Trophoblast cell (in vitro differentiated cells and primary cell): ENCODE data around the gene EEF1A2.

Experiments
- DNase-seq, 2 donors: peaks; one replicate each; pipeline ENCODE4 v3.0.0-alpha.2; 2016
- H2AFZ ChIP-seq: 2 replicates; pipeline ENCODE4 v1.6.1; 2013; ENCODE audit warnings: low read length, moderate library complexity, mild to moderate bottlenecking; ENCODE audit not compliant: insufficient read depth, poor library complexity
- H2AK5ac ChIP-seq: 2 replicates; pipeline ENCODE4 v1.6.1; 2013; ENCODE audit warnings: mild to moderate bottlenecking, low read length
- H2BK120ac ChIP-seq: 2 replicates; pipeline ENCODE4 v1.6.1; 2013; ENCODE audit warnings: low read length, mild to moderate bottlenecking, moderate library complexity; ENCODE audit not compliant: insufficient read depth, poor library complexity
- H2BK12ac ChIP-seq: 2 replicates; pipeline ENCODE4 v1.6.1; 2013; ENCODE audit warnings: mild to moderate bottlenecking, low read length, moderate library complexity
- H2BK5ac ChIP-seq: 2 replicates; pipeline ENCODE4 v1.6.1; 2013; ENCODE audit warnings: low read length, low read depth, moderate library complexity, mild to moderate bottlenecking; ENCODE audit not compliant: poor library complexity
- H3K14ac ChIP-seq: 2 replicates; pipeline ENCODE4 v1.6.1; 2013; ENCODE audit warnings: mild to moderate bottlenecking, low read length
- H3K18ac ChIP-seq: 2 replicates; pipeline ENCODE4 v1.6.1; 2013; ENCODE audit warnings: mild to moderate bottlenecking, low read length
- H3K23ac ChIP-seq: 2 replicates; pipeline ENCODE4 v1.6.1; 2013; ENCODE audit warnings: low read length
- H3K27ac ChIP-seq: 2 replicates; pipeline ENCODE4 v1.5.1; 2013; ENCODE audit warnings: low read depth, mild to moderate bottlenecking, inconsistent platforms, low read length, moderate library complexity
- H3K27me3 ChIP-seq: 2 replicates; pipeline ENCODE4 v1.6.1; 2013; ENCODE audit warnings: inconsistent platforms, mild to moderate bottlenecking, low read length, moderate library complexity; ENCODE audit not compliant: insufficient read depth
- H3K36me3 ChIP-seq, 2 experiments: 1 replicate in 1 of 2; 2 replicates in 1 of 2; pipeline ENCODE4 v1.6.1; 2013; ENCODE audit warnings: low read length in 2 of 2, mild to moderate bottlenecking in 2 of 2, moderate library complexity in 1 of 2; ENCODE audit not compliant: insufficient read depth in 2 of 2, control insufficient read depth in 1 of 2
- H3K4ac ChIP-seq: 2 replicates; pipeline ENCODE4 v1.6.1; 2013; ENCODE audit warnings: low read depth, mild to moderate bottlenecking, low read length, moderate library complexity
- H3K4me1 ChIP-seq, 2 experiments: 1 replicate in 1 of 2; 2 replicates in 1 of 2; pipeline ENCODE4 v1.6.1; 2013; ENCODE audit warnings: low read length in 2 of 2, mild to moderate bottlenecking in 2 of 2, moderate library complexity in 1 of 2; ENCODE audit not compliant: insufficient read depth in 2 of 2, control insufficient read depth in 1 of 2
- H3K4me2 ChIP-seq: 2 replicates; pipeline ENCODE4 v1.6.1; 2013; ENCODE audit warnings: inconsistent platforms, mild to moderate bottlenecking, low read length, moderate library complexity
- H3K4me3 ChIP-seq: 2 replicates; pipeline ENCODE4 v1.5.1; 2013; ENCODE audit warnings: mild to moderate bottlenecking, low read depth, low read length, inconsistent platforms
- H3K79me1 ChIP-seq: one replicate; pipeline ENCODE4 v1.6.1; 2013; ENCODE audit warnings: low read length
- H3K79me2 ChIP-seq: 2 replicates; pipeline ENCODE4 v1.6.1; 2013; ENCODE audit warnings: low read length, mild to moderate bottlenecking; ENCODE audit not compliant: control insufficient read depth, insufficient read depth, poor library complexity
- H3K9ac ChIP-seq: 2 replicates; pipeline ENCODE4 v1.6.1; 2013; ENCODE audit warnings: mild to moderate bottlenecking, low read length
- H3K9me3 ChIP-seq: 2 replicates; pipeline ENCODE4 v1.6.1; 2013; ENCODE audit warnings: low read depth, mild to moderate bottlenecking, control low read depth, inconsistent platforms, low read length; ENCODE audit not compliant: insufficient read depth
- H4K12ac ChIP-seq: 2 replicates; pipeline ENCODE4 v1.6.1; 2013; ENCODE audit warnings: low read depth, mild to moderate bottlenecking, low read length, moderate library complexity
- H4K8ac ChIP-seq: 2 replicates; pipeline ENCODE4 v1.6.1; 2013; ENCODE audit warnings: low read depth, mild to moderate bottlenecking, low read length, moderate library complexity
- H4K91ac ChIP-seq: one replicate; pipeline ENCODE4 v1.6.1; 2013; ENCODE audit warnings: low read depth, mild to moderate bottlenecking, low read length, moderate library complexity
- WGBS: extraction: QIAGEN DNeasy Blood & Tissue Kit; methylation state at CpG from one replicate; pipeline ENCODE4 v1.1.7; 2013; ENCODE audit warnings: missing lambda C conversion rate; ENCODE audit not compliant: insufficient read length, insufficient coverage; ENCODE audit errors: extremely low coverage; 5-methylcytosine and 5-hydroxymethylcytosine counted together

Gene EEF1A2

GRCh38 chr20:63546256-63546955, 47.5 kb upstream of the EEF1A2 start:
- H3K79me1 ChIP-seq = no peaks in the 10 kb centered on the region

GRCh38 chr20:63545814-63546213, 46.9 kb upstream of the EEF1A2 start:
- no peak overlapping the region for H2BK5ac ChIP-seq
- DNase-seq = no peak
- no peak overlapping the region for H3K18ac ChIP-seq
- H3K4me2 ChIP-seq = no peak overlapping the region
- no peak overlapping the region for H3K4me3 ChIP-seq
- H3K4me1 ChIP-seq = peaks cover 0 to 3% of the 10 kb centered on the region in 2 experiments
- no peak overlapping the region for H3K14ac ChIP-seq
- H3K36me3 ChIP-seq = no peaks in the 10 kb centered on the region
- no peak overlapping the region for H3K9ac ChIP-seq
- no peak overlapping the region for H3K4ac ChIP-seq
- H3K27me3 ChIP-seq = no peaks in the 10 kb centered on the region
- no peak overlapping the region for H3K27ac ChIP-seq
- no peak overlapping the region for H4K91ac ChIP-seq
- H3K79me1 ChIP-seq = no peaks in the 10 kb centered on the region
- H4K8ac ChIP-seq = no peak overlapping the region
- WGBS = no CpG with 5 or more reads among the region's 6 CpGs
- H2BK12ac ChIP-seq = no peak overlapping the region
- H2BK120ac ChIP-seq = no peak overlapping the region
- no peak overlapping the region for H4K12ac ChIP-seq
- H3K9me3 ChIP-seq = no peaks in the 10 kb centered on the region
- no peaks in the 10 kb centered on the region for H3K79me2 ChIP-seq
- H2AK5ac ChIP-seq = no peak overlapping the region
- H2AFZ ChIP-seq = no peak overlapping the region
- H3K23ac ChIP-seq = no peak overlapping the region

More at GRCh38 chr20:63546256-63546955, 47.5 kb upstream of the EEF1A2 start:
- H3K27ac ChIP-seq = no peak overlapping the region
- no peak overlapping the region for H2AK5ac ChIP-seq
- H3K23ac ChIP-seq = no peak overlapping the region
- no peak for DNase-seq
- no peak overlapping the region for H3K4me3 ChIP-seq
- H3K27me3 ChIP-seq = no peaks in the 10 kb centered on the region
- H2BK5ac ChIP-seq = no peak overlapping the region
- H3K18ac ChIP-seq = no peak overlapping the region
- no peak overlapping the region for H3K4me2 ChIP-seq
- no peaks in the 10 kb centered on the region for H3K79me2 ChIP-seq
- no peak overlapping the region for H2AFZ ChIP-seq
- H4K91ac ChIP-seq = no peak overlapping the region
- H3K4me1 ChIP-seq = peaks cover 0 to 3% of the 10 kb centered on the region in 2 experiments
- no peak overlapping the region for H3K14ac ChIP-seq
- H2BK12ac ChIP-seq = no peak overlapping the region
- H3K9ac ChIP-seq = no peak overlapping the region
- no peak overlapping the region for H4K8ac ChIP-seq
- no peaks in the 10 kb centered on the region for H3K9me3 ChIP-seq
- WGBS = no CpG with 5 or more reads among the region's 20 CpGs
- H3K4ac ChIP-seq = no peak overlapping the region
- no peaks in the 10 kb centered on the region for H3K36me3 ChIP-seq
- no peak overlapping the region for H2BK120ac ChIP-seq
- H4K12ac ChIP-seq = no peak overlapping the region

- no CpG with 5 or more reads among the region's 19 CpGs for WGBS
- no peak overlapping the region for H2AFZ ChIP-seq
- H4K91ac ChIP-seq = no peak overlapping the region
- no peak overlapping the region for H3K4me3 ChIP-seq
- H3K4me2 ChIP-seq = no peak overlapping the region
- H2AK5ac ChIP-seq = no peak overlapping the region
- H4K8ac ChIP-seq = no peak overlapping the region
- no peak overlapping the region for H3K18ac ChIP-seq
- H3K23ac ChIP-seq = no peak overlapping the region
- no peaks in the 10 kb centered on the region for H3K79me1 ChIP-seq
- peak in 1 of 2 donors; percentile 25 for DNase-seq
- no peaks in the 10 kb centered on the region for H3K9me3 ChIP-seq
- H3K36me3 ChIP-seq = no peaks in the 10 kb centered on the region
- no peak overlapping the region for H3K9ac ChIP-seq
- H3K27me3 ChIP-seq = no peaks in the 10 kb centered on the region
- H2BK5ac ChIP-seq = no peak overlapping the region
- no peak overlapping the region for H3K27ac ChIP-seq
- no peak overlapping the region for H4K12ac ChIP-seq
- no peak overlapping the region for H2BK120ac ChIP-seq
- no peaks in the 10 kb centered on the region for H3K79me2 ChIP-seq
- H3K4ac ChIP-seq = no peak overlapping the region
- peaks cover 0 to 5% of the 10 kb centered on the region in 2 experiments for H3K4me1 ChIP-seq
- H3K14ac ChIP-seq = no peak overlapping the region
- no peak overlapping the region for H2BK12ac ChIP-seq
Measured at GRCh38 chr20:63544958-63545516, 46.2 kb upstream of the EEF1A2 start.

GRCh38 chr20:63544241-63544957, 45.5 kb upstream of the EEF1A2 start:
- no CpG with 5 or more reads among the region's 27 CpGs for WGBS
- H3K4ac ChIP-seq = no peak overlapping the region

More at GRCh38 chr20:63544241-63544957, 45.5 kb upstream of the EEF1A2 start:
- no peak overlapping the region for H2AK5ac ChIP-seq
- H3K4me1 ChIP-seq = peaks cover 0 to 6% of the 10 kb centered on the region in 2 experiments
- no peak overlapping the region for H3K23ac ChIP-seq
- no peak overlapping the region for H3K4me3 ChIP-seq
- H3K9ac ChIP-seq = no peak overlapping the region
- no peak overlapping the region for H3K27ac ChIP-seq
- no peak for DNase-seq
- H2AFZ ChIP-seq = no peak overlapping the region
- no peaks in the 10 kb centered on the region for H3K36me3 ChIP-seq
- H3K18ac ChIP-seq = no peak overlapping the region
- no peaks in the 10 kb centered on the region for H3K9me3 ChIP-seq
- no peak overlapping the region for H2BK120ac ChIP-seq
- no peak overlapping the region for H3K14ac ChIP-seq
- H4K8ac ChIP-seq = no peak overlapping the region
- H4K12ac ChIP-seq = no peak overlapping the region
- no peak overlapping the region for H4K91ac ChIP-seq
- H3K4me2 ChIP-seq = no peak overlapping the region
- no peak overlapping the region for H2BK12ac ChIP-seq
- H3K79me1 ChIP-seq = no peaks in the 10 kb centered on the region
- H3K27me3 ChIP-seq = no peaks in the 10 kb centered on the region
- no peaks in the 10 kb centered on the region for H3K79me2 ChIP-seq
- no peak overlapping the region for H2BK5ac ChIP-seq
